DND-41 (cell line): ENCODE results near the gene CFB.

ENCODE experiments used
- EZH2 ChIP-seq: IDR thresholded peaks from 3 replicates; pipeline ENCODE4 v1.6.1; 2012; ENCODE audit warnings: borderline replicate concordance, low read depth, mild to moderate bottlenecking, moderate library complexity, low read length, inconsistent platforms; ENCODE audit not compliant: severe bottlenecking
- TF ChIP-seq, protein P1 (sequence below): IDR thresholded peaks from 2 replicates; pipeline ENCODE4 v1.5.1; 2012; ENCODE audit warnings: borderline replicate concordance, low read length, moderate library complexity, mild to moderate bottlenecking; ENCODE audit not compliant: poor library complexity, severe bottlenecking; ENCODE audit errors: extremely low read depth

DNA sequence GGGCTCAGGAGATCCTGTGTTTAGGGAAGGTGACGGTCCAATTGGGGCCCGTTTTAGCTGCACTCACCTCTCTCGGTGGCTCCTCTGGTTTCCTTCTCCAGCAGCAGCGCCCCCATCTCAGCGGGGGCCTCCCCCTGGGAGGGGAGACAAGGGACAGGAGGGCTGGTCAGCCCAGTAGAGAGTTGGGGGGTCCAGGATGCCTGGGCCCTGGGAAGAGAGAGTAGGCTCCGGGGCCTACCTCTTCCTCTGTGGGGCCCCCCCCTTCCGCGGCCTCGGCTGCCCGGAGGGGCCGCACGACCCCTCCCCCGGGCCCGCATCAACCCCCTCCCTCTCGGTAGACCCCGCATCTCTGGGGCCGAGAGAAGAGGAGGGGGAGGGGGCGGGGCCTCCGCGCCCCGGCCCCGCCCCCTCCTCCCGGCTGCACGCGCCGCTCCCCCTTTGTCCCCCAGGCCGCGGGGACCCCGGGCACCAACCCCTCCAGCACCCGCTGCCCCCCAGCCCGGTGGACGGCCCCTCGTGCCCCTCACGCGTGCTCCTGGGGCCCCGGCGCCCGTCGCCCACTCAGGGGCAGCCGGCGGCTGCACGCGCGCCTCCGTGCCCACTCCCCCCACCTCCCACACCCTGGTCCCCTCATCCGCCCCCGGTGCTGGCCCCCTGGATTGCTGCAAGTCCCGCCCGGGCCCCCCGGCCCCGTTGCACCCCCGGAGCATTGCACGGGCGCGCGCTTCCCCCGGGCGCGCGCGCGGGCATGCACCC lies 48.9 kb upstream of the CFB start:
- TF ChIP-seq, protein P1, sequence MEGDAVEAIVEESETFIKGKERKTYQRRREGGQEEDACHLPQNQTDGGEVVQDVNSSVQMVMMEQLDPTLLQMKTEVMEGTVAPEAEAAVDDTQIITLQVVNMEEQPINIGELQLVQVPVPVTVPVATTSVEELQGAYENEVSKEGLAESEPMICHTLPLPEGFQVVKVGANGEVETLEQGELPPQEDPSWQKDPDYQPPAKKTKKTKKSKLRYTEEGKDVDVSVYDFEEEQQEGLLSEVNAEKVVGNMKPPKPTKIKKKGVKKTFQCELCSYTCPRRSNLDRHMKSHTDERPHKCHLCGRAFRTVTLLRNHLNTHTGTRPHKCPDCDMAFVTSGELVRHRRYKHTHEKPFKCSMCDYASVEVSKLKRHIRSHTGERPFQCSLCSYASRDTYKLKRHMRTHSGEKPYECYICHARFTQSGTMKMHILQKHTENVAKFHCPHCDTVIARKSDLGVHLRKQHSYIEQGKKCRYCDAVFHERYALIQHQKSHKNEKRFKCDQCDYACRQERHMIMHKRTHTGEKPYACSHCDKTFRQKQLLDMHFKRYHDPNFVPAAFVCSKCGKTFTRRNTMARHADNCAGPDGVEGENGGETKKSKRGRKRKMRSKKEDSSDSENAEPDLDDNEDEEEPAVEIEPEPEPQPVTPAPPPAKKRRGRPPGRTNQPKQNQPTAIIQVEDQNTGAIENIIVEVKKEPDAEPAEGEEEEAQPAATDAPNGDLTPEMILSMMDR = no peak
- TF ChIP-seq EZH2 = no peak
